ENCODE data around the gene TOE1. TPM values are rescaled to one million over a fixed set of nuclear protein-coding genes. Genes with fewer than 3 reads are reported as not detected.

The TOE1 gene
- total and polyA plus RNA-seq, 2 donors (not counting 1 experiment from before 2014, with no cell fraction given), result 24.7 to 28.6 TPM

DNA sequence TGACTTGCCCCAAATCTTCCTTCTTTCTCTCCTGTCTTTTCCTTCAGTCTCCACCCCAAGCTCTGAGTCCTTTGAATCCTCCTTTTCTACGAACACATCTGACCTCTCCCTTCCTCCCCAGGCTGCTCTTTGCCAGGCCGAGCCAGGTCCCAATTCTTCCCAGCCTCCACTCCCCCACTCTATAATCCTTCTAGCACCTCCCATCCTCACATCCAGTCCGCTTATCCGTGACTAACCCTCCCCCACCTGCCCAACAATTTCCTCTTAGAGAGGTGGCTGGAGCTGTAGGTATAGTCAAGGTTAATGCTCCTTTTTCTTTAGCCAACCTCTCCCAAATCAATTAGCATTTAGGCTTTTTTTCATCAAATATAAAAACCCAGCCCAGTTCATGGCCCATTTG, 22.8 kb upstream of the TOE1 start:
- H3K4me1 Mint-ChIP-seq, result no peaks in the 10 kb centered on the region
- H3K4me2 ChIP-seq (replicated peaks; ENCODE audit: low read depth, low read length, poor library complexity, severe bottlenecking), result no peak overlapping the region
- no peaks in the 10 kb centered on the region for H3K36me3 ChIP-seq (replicated peaks in 1 of 2; ENCODE audit: control extremely low read depth in 1 of 2, control insufficient read depth in 1 of 2, extremely low read depth in 1 of 2, insufficient read depth in 2 of 2, low read length in 1 of 2)
- peaks cover 0 to 3% (median 0%) of the 10 kb centered on the region in 3 donors for H3K9me3 ChIP-seq (ENCODE audit: control extremely low read depth in 1 of 3, control insufficient read depth in 2 of 3, insufficient read depth in 1 of 3, low read length in 2 of 3)
- no peak overlapping the region for H3K27ac ChIP-seq (ENCODE audit: low read length in 2 of 2)
- DNase-seq, result no peak
- no peak overlapping the region for H3K4me3 ChIP-seq (ENCODE audit: control extremely low read depth in 1 of 5, extremely low read depth in 1 of 5, insufficient read depth in 1 of 5, low read depth in 2 of 5, low read length in 4 of 5)
- no peaks in the 10 kb centered on the region for H3K79me2 ChIP-seq (ENCODE audit: control insufficient read depth, insufficient read depth, low read length)
- no peaks in the 10 kb centered on the region for H3K27me3 ChIP-seq (replicated peaks in 1 of 4; ENCODE audit: control extremely low read depth in 1 of 4, control insufficient read depth in 3 of 4, insufficient read depth in 4 of 4, low read length in 3 of 4)
- ChIA-PET POLR2A (interaction anchor here (0.9 kb wide), 1 partner anchor 14 kb away, joined by 7 read pairs; no protein-coding TSS in a partner anchor), CTCF (interaction anchor here (0.6 to 1.1 kb wide), 2 partner anchors 12 to 492 kb away, joined by 3 read pairs; no protein-coding TSS in a partner anchor)
- H2AFZ ChIP-seq (ENCODE audit: insufficient read depth, low read depth, low read length, poor library complexity, severe bottlenecking), result no peak overlapping the region
- H4K20me1 ChIP-seq (ENCODE audit: control insufficient read depth, insufficient read depth, low read length, poor library complexity, severe bottlenecking), result no peaks in the 10 kb centered on the region
- H3K27me3 Mint-ChIP-seq, result no peaks in the 10 kb centered on the region
- H3K9me3 Mint-ChIP-seq (ENCODE audit: insufficient read depth), result no peaks in the 10 kb centered on the region
- H3K4me1 ChIP-seq (ENCODE audit: control insufficient read depth in 2 of 2, insufficient read depth in 2 of 2, low read length in 2 of 2), result no peaks in the 10 kb centered on the region
- no peak overlapping the region for H3K9ac ChIP-seq (ENCODE audit: low read length)
- intact Hi-C loops (cut with micrococcal nuclease), result no loop called here
- H3K4me3 Mint-ChIP-seq, result no peak overlapping the region
- 100% methylated on average over 2 of the region's 4 CpGs for whole genome bisulfite sequencing (ENCODE audit: insufficient coverage)
- no peak overlapping the region for H3K27ac Mint-ChIP-seq
- no peak for ATAC-seq (ENCODE audit: low read depth)
- TF ChIP-seq, protein P1, sequence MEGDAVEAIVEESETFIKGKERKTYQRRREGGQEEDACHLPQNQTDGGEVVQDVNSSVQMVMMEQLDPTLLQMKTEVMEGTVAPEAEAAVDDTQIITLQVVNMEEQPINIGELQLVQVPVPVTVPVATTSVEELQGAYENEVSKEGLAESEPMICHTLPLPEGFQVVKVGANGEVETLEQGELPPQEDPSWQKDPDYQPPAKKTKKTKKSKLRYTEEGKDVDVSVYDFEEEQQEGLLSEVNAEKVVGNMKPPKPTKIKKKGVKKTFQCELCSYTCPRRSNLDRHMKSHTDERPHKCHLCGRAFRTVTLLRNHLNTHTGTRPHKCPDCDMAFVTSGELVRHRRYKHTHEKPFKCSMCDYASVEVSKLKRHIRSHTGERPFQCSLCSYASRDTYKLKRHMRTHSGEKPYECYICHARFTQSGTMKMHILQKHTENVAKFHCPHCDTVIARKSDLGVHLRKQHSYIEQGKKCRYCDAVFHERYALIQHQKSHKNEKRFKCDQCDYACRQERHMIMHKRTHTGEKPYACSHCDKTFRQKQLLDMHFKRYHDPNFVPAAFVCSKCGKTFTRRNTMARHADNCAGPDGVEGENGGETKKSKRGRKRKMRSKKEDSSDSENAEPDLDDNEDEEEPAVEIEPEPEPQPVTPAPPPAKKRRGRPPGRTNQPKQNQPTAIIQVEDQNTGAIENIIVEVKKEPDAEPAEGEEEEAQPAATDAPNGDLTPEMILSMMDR (IDR thresholded peaks at IDR 0.05), result no peak
- TF ChIP-seq EZH2 (IDR thresholded peaks at IDR 0.05; ENCODE audit: borderline replicate concordance, insufficient read depth, low read depth, low read length, poor library complexity, severe bottlenecking), result no peak

DNA sequence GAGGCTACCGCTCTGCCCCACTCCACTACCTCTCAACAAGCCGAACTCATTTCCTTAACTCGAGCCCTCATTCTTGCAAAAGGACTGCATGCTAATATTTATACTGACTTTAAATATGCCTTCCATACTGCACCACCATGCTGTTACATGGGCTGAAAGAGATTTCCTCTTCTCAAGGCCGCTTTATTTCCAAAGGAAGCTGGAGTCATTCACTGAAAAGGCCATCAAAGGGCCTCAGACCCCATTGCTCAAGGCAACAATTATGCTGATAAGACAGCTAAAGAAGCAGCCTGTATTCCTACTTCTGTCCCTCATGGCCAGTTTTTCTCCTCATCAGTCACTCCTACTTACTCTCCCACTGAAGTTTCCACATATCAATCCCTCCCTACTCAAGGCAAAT, 20.2 kb upstream of the TOE1 start:
- Histone ChIP-seq H2AFZ (ENCODE audit: insufficient read depth, low read depth, low read length, poor library complexity, severe bottlenecking) (no peak overlapping the region), H3K27me3 (replicated peaks in 1 of 4; ENCODE audit: control extremely low read depth in 1 of 4, control insufficient read depth in 3 of 4, insufficient read depth in 4 of 4, low read length in 3 of 4) (no peaks in the 10 kb centered on the region), H3K36me3 (replicated peaks in 1 of 2; ENCODE audit: control extremely low read depth in 1 of 2, control insufficient read depth in 1 of 2, extremely low read depth in 1 of 2, insufficient read depth in 2 of 2, low read length in 1 of 2) (no peaks in the 10 kb centered on the region), H3K4me1 (ENCODE audit: control insufficient read depth in 2 of 2, insufficient read depth in 2 of 2, low read length in 2 of 2) (no peaks in the 10 kb centered on the region), H3K9ac (ENCODE audit: low read length) (no peak overlapping the region), H3K4me3 (ENCODE audit: control extremely low read depth in 1 of 5, extremely low read depth in 1 of 5, insufficient read depth in 1 of 5, low read depth in 2 of 5, low read length in 4 of 5) (no peak overlapping the region), H3K9me3 (ENCODE audit: control extremely low read depth in 1 of 3, control insufficient read depth in 2 of 3, insufficient read depth in 1 of 3, low read length in 2 of 3) (peaks cover 0 to 3% (median 0%) of the 10 kb centered on the region in 3 donors), H3K79me2 (ENCODE audit: control insufficient read depth, insufficient read depth, low read length) (no peaks in the 10 kb centered on the region), H3K27ac (ENCODE audit: low read length in 2 of 2) (no peak overlapping the region), H3K4me2 (replicated peaks; ENCODE audit: low read depth, low read length, poor library complexity, severe bottlenecking) (no peak overlapping the region), H4K20me1 (ENCODE audit: control insufficient read depth, insufficient read depth, low read length, poor library complexity, severe bottlenecking) (no peaks in the 10 kb centered on the region)
- Mint-ChIP-seq H3K27me3 (no peaks in the 10 kb centered on the region), H3K9me3 (ENCODE audit: insufficient read depth) (no peaks in the 10 kb centered on the region), H3K4me3 (no peak overlapping the region), H3K27ac (no peak overlapping the region), H3K4me1 (no peaks in the 10 kb centered on the region)
- TF ChIP-seq EZH2 (IDR thresholded peaks at IDR 0.05; ENCODE audit: borderline replicate concordance, insufficient read depth, low read depth, low read length, poor library complexity, severe bottlenecking), result no peak
- TF ChIP-seq, protein P1 (IDR thresholded peaks at IDR 0.05), result no peak
- ChIA-PET POLR2A (no interaction called here), CTCF (no interaction called here)
- ATAC-seq (ENCODE audit: low read depth) (no peak), DNase-seq (no peak)
- 100% methylated on average over 4 of the region's 4 CpGs for WGBS (ENCODE audit: insufficient coverage)
- intact Hi-C loops (cut with micrococcal nuclease), result no loop called here
